Measurements from ENCODE around the gene WDFY3. TPM values are rescaled to one million over a fixed set of nuclear protein-coding genes. Genes with fewer than 3 reads are reported as not detected.

The WDFY3 gene
- total RNA-seq, 1 donor from 2014 or later, result 89.5 TPM

- H4K20me1 ChIP-seq (ENCODE audit: insufficient read depth, low read length), result no peaks in the 10 kb centered on the region
- Mint-ChIP-seq H3K27me3 (ENCODE audit: low read depth, unreplicated experiment) (no peaks in the 10 kb centered on the region), H3K27ac (ENCODE audit: unreplicated experiment) (peak overlapping the region; percentile 72), H3K4me1 (ENCODE audit: low read depth, unreplicated experiment) (peaks cover 38% of the 10 kb centered on the region), H3K9me3 (ENCODE audit: unreplicated experiment) (no peaks in the 10 kb centered on the region), H3K36me3 (ENCODE audit: low read depth, unreplicated experiment) (peaks cover 7% of the 10 kb centered on the region), H3K4me3 (ENCODE audit: unreplicated experiment) (no peak overlapping the region)
- no peak overlapping the region for H3K4me3 ChIP-seq (ENCODE audit: insufficient read depth, low read depth, low read length)
- DNase-seq (ENCODE audit: low read depth) (no peak), FAIRE-seq (no peak)
- no peak overlapping the region for H2AFZ ChIP-seq (ENCODE audit: low read depth, low read length)
- H3K36me3 ChIP-seq (ENCODE audit: insufficient read depth, low read length), result no peaks in the 10 kb centered on the region
- H3K9ac ChIP-seq (ENCODE audit: low read length), result peak overlapping the region; percentile 29
- H3K27ac ChIP-seq (ENCODE audit: low read depth, low read length), result peak overlapping the region; percentile 80
- no peak for TF ChIP-seq EZH2 (IDR thresholded peaks at IDR 0.05; ENCODE audit: insufficient read depth, low read length)
- no peak for TF ChIP-seq CTCF (IDR thresholded peaks at IDR 0.05; ENCODE audit: insufficient read depth, low read depth, low read length)
- no peaks in the 10 kb centered on the region for H3K27me3 ChIP-seq (ENCODE audit: insufficient read depth, low read length)
- peaks cover 6% of the 10 kb centered on the region for H3K79me2 ChIP-seq (ENCODE audit: insufficient read depth, low read length)
- no peaks in the 10 kb centered on the region for H3K9me3 ChIP-seq (ENCODE audit: insufficient read depth, low read depth, low read length)
- peaks cover 35% of the 10 kb centered on the region for H3K4me1 ChIP-seq (ENCODE audit: insufficient read depth, low read length)
- H3K4me2 ChIP-seq (ENCODE audit: low read length), result peak overlapping the region; percentile 69
These were observed 87.9 kb downstream of the WDFY3 start for GRCh38 chr4:84878546-84878945.

GRCh38 chr4:84878090-84878489 lies 88.4 kb downstream of the WDFY3 start:
- no peaks in the 10 kb centered on the region for H3K27me3 ChIP-seq (ENCODE audit: insufficient read depth, low read length)
- H3K36me3 Mint-ChIP-seq (ENCODE audit: low read depth, unreplicated experiment), result peaks cover 8% of the 10 kb centered on the region
- peak overlapping the region; percentile 51 for H3K4me2 ChIP-seq (ENCODE audit: low read length)
- H3K27ac ChIP-seq (ENCODE audit: low read depth, low read length), result peak overlapping the region; percentile 80
- peak overlapping the region; percentile 94 for H3K27ac Mint-ChIP-seq (ENCODE audit: unreplicated experiment)
- FAIRE-seq, result peak; percentile 99
- H3K27me3 Mint-ChIP-seq (ENCODE audit: low read depth, unreplicated experiment), result no peaks in the 10 kb centered on the region
- no peaks in the 10 kb centered on the region for H3K36me3 ChIP-seq (ENCODE audit: insufficient read depth, low read length)
- H3K4me1 ChIP-seq (ENCODE audit: insufficient read depth, low read length), result peaks cover 35% of the 10 kb centered on the region
- no peaks in the 10 kb centered on the region for H3K9me3 ChIP-seq (ENCODE audit: insufficient read depth, low read depth, low read length)
- no peaks in the 10 kb centered on the region for H4K20me1 ChIP-seq (ENCODE audit: insufficient read depth, low read length)
- H3K9ac ChIP-seq (ENCODE audit: low read length), result peak overlapping the region; percentile 37
- no peaks in the 10 kb centered on the region for H3K9me3 Mint-ChIP-seq (ENCODE audit: unreplicated experiment)
- TF ChIP-seq CTCF (IDR thresholded peaks at IDR 0.05; ENCODE audit: insufficient read depth, low read depth, low read length) (no peak), EZH2 (IDR thresholded peaks at IDR 0.05; ENCODE audit: insufficient read depth, low read length) (no peak)
- DNase-seq (ENCODE audit: low read depth), result peak; percentile 86
- H2AFZ ChIP-seq (ENCODE audit: low read depth, low read length), result no peak overlapping the region
- peaks cover 6% of the 10 kb centered on the region for H3K79me2 ChIP-seq (ENCODE audit: insufficient read depth, low read length)
- H3K4me3 Mint-ChIP-seq (ENCODE audit: unreplicated experiment), result no peak overlapping the region
- H3K4me1 Mint-ChIP-seq (ENCODE audit: low read depth, unreplicated experiment), result peaks cover 38% of the 10 kb centered on the region
- H3K4me3 ChIP-seq (ENCODE audit: insufficient read depth, low read depth, low read length), result no peak overlapping the region

GRCh38 chr4:84877051-84877833 lies 89.2 kb downstream of the WDFY3 start:
- no peaks in the 10 kb centered on the region for H3K36me3 ChIP-seq (ENCODE audit: insufficient read depth, low read length)
- peaks cover 38% of the 10 kb centered on the region for H3K4me1 Mint-ChIP-seq (ENCODE audit: low read depth, unreplicated experiment)
- H3K27me3 ChIP-seq (ENCODE audit: insufficient read depth, low read length), result no peaks in the 10 kb centered on the region
- H3K27ac ChIP-seq (ENCODE audit: low read depth, low read length), result peak overlapping the region; percentile 80
- H3K36me3 Mint-ChIP-seq (ENCODE audit: low read depth, unreplicated experiment), result peaks cover 8% of the 10 kb centered on the region
- peaks cover 6% of the 10 kb centered on the region for H3K79me2 ChIP-seq (ENCODE audit: insufficient read depth, low read length)
- FAIRE-seq (no peak), DNase-seq (ENCODE audit: low read depth) (peak; percentile 57)
- H4K20me1 ChIP-seq (ENCODE audit: insufficient read depth, low read length), result no peaks in the 10 kb centered on the region
- H3K4me2 ChIP-seq (ENCODE audit: low read length), result peak overlapping the region; percentile 21
- H3K9ac ChIP-seq (ENCODE audit: low read length), result peak overlapping the region; percentile 37
- no peaks in the 10 kb centered on the region for H3K9me3 Mint-ChIP-seq (ENCODE audit: unreplicated experiment)
- H3K9me3 ChIP-seq (ENCODE audit: insufficient read depth, low read depth, low read length), result no peaks in the 10 kb centered on the region
- no peak overlapping the region for H3K4me3 Mint-ChIP-seq (ENCODE audit: unreplicated experiment)
- H2AFZ ChIP-seq (ENCODE audit: low read depth, low read length), result no peak overlapping the region
- no peaks in the 10 kb centered on the region for H3K27me3 Mint-ChIP-seq (ENCODE audit: low read depth, unreplicated experiment)
- H3K4me1 ChIP-seq (ENCODE audit: insufficient read depth, low read length), result peaks cover 35% of the 10 kb centered on the region
- TF ChIP-seq CTCF (IDR thresholded peaks at IDR 0.05; ENCODE audit: insufficient read depth, low read depth, low read length) (no peak), EZH2 (IDR thresholded peaks at IDR 0.05; ENCODE audit: insufficient read depth, low read length) (no peak)
- peak overlapping the region; percentile 94 for H3K27ac Mint-ChIP-seq (ENCODE audit: unreplicated experiment)
- H3K4me3 ChIP-seq (ENCODE audit: insufficient read depth, low read depth, low read length), result no peak overlapping the region
